ENCODE results near the gene OPRM1. TPM values are rescaled to one million over a fixed set of nuclear protein-coding genes. Genes with fewer than 3 reads are reported as not detected.

The OPRM1 gene
- polyA plus RNA-seq, 1 donor (not counting 4 experiments of a cell fraction or from before 2014, with no cell fraction given) = not detected

DNA sequence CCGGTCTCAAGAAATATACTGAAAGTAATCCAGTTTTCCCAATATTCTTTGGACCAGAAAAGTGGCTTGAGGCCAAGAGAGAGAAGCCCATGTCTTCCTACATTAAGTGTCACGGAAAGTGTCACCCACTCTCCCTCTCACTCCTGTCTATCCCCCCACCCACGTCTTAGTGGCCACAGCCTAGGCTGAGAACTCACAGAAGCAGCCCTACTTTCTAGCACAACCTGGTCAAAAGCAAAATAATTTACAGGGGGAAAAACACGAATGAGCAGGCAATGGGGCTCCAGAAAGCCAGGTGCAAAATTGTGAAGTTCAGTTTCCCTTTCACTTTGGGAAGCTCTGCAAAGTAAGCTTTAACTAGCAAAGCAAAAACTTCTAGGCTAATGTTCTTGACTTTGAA is 118.0 kb downstream of the OPRM1 start:
- Histone ChIP-seq H3K9me1 (ENCODE audit: control insufficient read depth, extremely low read depth, insufficient read depth, low read length) (no peaks in the 10 kb centered on the region), H3K4me2 (ENCODE audit: control insufficient read depth, extremely low read depth, insufficient read depth, low read depth, low read length) (no peak overlapping the region), H2AFZ (ENCODE audit: control insufficient read depth, low read length) (no peak overlapping the region), H3K9ac (ENCODE audit: control insufficient read depth, extremely low read depth, insufficient read depth, low read length) (no peak overlapping the region), H3K4me1 (ENCODE audit: control insufficient read depth, extremely low read depth, insufficient read depth, low read length) (no peaks in the 10 kb centered on the region), H3K79me2 (ENCODE audit: control insufficient read depth, insufficient read depth, low read length) (no peaks in the 10 kb centered on the region), H3K27me3 (ENCODE audit: control insufficient read depth, extremely low read depth, insufficient read depth, low read length) (no peaks in the 10 kb centered on the region), H3K9me3 (ENCODE audit: control insufficient read depth, low read depth, low read length) (no peaks in the 10 kb centered on the region), H3K36me3 (ENCODE audit: control insufficient read depth in 2 of 2, extremely low read depth in 1 of 2, insufficient read depth in 2 of 2, low read length in 2 of 2) (no peaks in the 10 kb centered on the region), H3K4me3 (ENCODE audit: control insufficient read depth in 2 of 3, extremely low read depth in 1 of 3, insufficient read depth in 2 of 3, low read depth in 1 of 3, low read length in 3 of 3) (no peak overlapping the region), H4K20me1 (ENCODE audit: control insufficient read depth, extremely low read depth, insufficient read depth, low read length) (no peaks in the 10 kb centered on the region), H3K27ac (ENCODE audit: control insufficient read depth, insufficient read depth, low read length) (no peak overlapping the region)
- FAIRE-seq (no peak), DNase-seq (ENCODE audit: low read depth, low spot score) (no peak)
- dilution Hi-C loops (cut with MboI; ENCODE audit: extremely low pct_ligation_motif_present, low sequenced_read_pairs) = loop anchor here (25.0 kb wide), 2 partner anchors 180 to 305 kb away; no protein-coding TSS in a partner anchor
- TF ChIP-seq EZH2 (IDR thresholded peaks at IDR 0.05; ENCODE audit: low read length) (no peak), CTCF (optimal IDR thresholded peaks at IDR 0.05 in 1 of 3, IDR thresholded peaks at IDR 0.05 in 1 of 3, conservative IDR thresholded peaks at IDR 0.05 in 1 of 3; ENCODE audit: extremely low read depth in 1 of 3, insufficient read depth in 2 of 3, low read length in 3 of 3) (no peak)

DNA sequence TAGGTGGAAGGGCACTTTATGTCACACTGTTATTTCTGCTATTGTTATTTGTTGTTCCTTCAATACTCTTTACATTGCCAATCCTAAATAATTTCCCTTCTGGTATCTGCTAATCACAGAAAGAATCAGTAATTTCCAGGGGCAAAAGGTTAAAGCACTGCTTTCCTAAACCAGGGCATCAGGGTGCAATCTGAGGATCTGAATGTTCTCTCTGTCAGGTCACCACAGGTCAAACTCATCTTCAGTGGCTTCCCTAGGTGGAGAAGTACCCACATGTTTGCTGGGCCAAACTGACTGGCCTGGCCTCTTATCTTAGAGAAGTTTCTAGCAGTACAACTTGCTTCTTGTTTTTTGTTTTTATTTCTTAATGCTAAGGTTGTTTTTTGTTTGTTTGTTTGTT is 118.7 kb downstream of the OPRM1 start:
- dilution Hi-C loops (cut with MboI; ENCODE audit: extremely low pct_ligation_motif_present, low sequenced_read_pairs) = loop anchor here (25.0 kb wide), 2 partner anchors 180 to 305 kb away; no protein-coding TSS in a partner anchor
- Histone ChIP-seq H4K20me1 (ENCODE audit: control insufficient read depth, extremely low read depth, insufficient read depth, low read length) (no peaks in the 10 kb centered on the region), H3K36me3 (ENCODE audit: control insufficient read depth in 2 of 2, extremely low read depth in 1 of 2, insufficient read depth in 2 of 2, low read length in 2 of 2) (no peaks in the 10 kb centered on the region), H3K4me1 (ENCODE audit: control insufficient read depth, extremely low read depth, insufficient read depth, low read length) (no peaks in the 10 kb centered on the region), H3K4me3 (ENCODE audit: control insufficient read depth in 2 of 3, extremely low read depth in 1 of 3, insufficient read depth in 2 of 3, low read depth in 1 of 3, low read length in 3 of 3) (no peak overlapping the region), H3K9ac (ENCODE audit: control insufficient read depth, extremely low read depth, insufficient read depth, low read length) (no peak overlapping the region), H3K9me3 (ENCODE audit: control insufficient read depth, low read depth, low read length) (no peaks in the 10 kb centered on the region), H3K79me2 (ENCODE audit: control insufficient read depth, insufficient read depth, low read length) (no peaks in the 10 kb centered on the region), H2AFZ (ENCODE audit: control insufficient read depth, low read length) (no peak overlapping the region), H3K27ac (ENCODE audit: control insufficient read depth, insufficient read depth, low read length) (no peak overlapping the region), H3K27me3 (ENCODE audit: control insufficient read depth, extremely low read depth, insufficient read depth, low read length) (no peaks in the 10 kb centered on the region), H3K9me1 (ENCODE audit: control insufficient read depth, extremely low read depth, insufficient read depth, low read length) (no peaks in the 10 kb centered on the region), H3K4me2 (ENCODE audit: control insufficient read depth, extremely low read depth, insufficient read depth, low read depth, low read length) (no peak overlapping the region)
- FAIRE-seq = no peak
- TF ChIP-seq CTCF (optimal IDR thresholded peaks at IDR 0.05 in 1 of 3, IDR thresholded peaks at IDR 0.05 in 1 of 3, conservative IDR thresholded peaks at IDR 0.05 in 1 of 3; ENCODE audit: extremely low read depth in 1 of 3, insufficient read depth in 2 of 3, low read length in 3 of 3) (no peak), EZH2 (IDR thresholded peaks at IDR 0.05; ENCODE audit: low read length) (no peak)
- DNase-seq (ENCODE audit: low read depth, low spot score) = no peak
